SK-N-MC (cell line): ENCODE data around the gene NEUROD6.

Experiments used
- EZH2 ChIP-seq: fragments of 200-600 bp; sonication (generic); IDR thresholded peaks from one replicate; pipeline ENCODE4 v1.6.1; 2017; ENCODE audit warnings: antibody characterized with exemption
- FOXP2 ChIP-seq: optimal IDR thresholded peaks from 2 replicates; pipeline ENCODE3; 2011; ENCODE audit warnings: mild to moderate bottlenecking, moderate library complexity; ENCODE audit not compliant: insufficient read depth; ENCODE audit errors: extremely low read length, control extremely low read depth
- POLR2AphosphoS5 ChIP-seq: IDR thresholded peaks from 2 replicates; pipeline ENCODE4 v1.6.1; 2012; ENCODE audit warnings: mild to moderate bottlenecking, low read depth, low read length, borderline replicate concordance

DNA sequence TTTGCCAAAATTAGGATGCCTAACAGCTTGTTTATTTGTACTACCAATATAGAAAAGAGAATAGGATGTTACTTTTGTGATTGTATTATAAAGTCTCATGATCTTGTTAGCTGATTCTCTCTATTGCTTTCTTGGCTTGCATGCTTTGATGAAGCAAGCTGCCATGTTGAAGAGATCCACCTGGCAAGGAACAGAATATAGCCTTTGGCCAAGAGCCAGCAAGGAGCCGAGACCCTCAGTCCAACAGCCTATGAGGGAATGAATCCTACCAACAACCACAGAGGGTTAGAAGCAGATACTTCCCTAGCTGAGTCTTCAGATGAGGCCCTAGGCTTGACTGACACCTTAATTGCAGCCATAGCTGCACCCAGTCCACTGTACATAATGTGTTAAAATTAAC, 41.2 kb downstream of the NEUROD6 start:
- TF ChIP-seq POLR2AphosphoS5 = no peak
- TF ChIP-seq EZH2 = no peak
- no peak for TF ChIP-seq FOXP2
